Lower leg skin (tissue), 4 donors: Measurements from ENCODE around the gene AUTS2. TPM values are rescaled to one million over a fixed set of nuclear protein-coding genes. Genes with fewer than 3 reads are reported as not detected.

ENCODE experiments used
- DNase-seq, 2 donors: peaks; one replicate each; pipeline ENCODE4 v3.0.0-alpha.2; 2019; ENCODE audit warnings: low spot score in 2 of 2
- H3K4me3 ChIP-seq: fragments of 200-600 bp; sonication (generic); 2 replicates; pipeline ENCODE4 v1.5.1; 2017; ENCODE audit warnings: mild to moderate bottlenecking, low read depth; ENCODE audit not compliant: poor library complexity, severe bottlenecking
- POLR2A ChIP-seq, 2 donors: fragments of 450-650 bp; IDR thresholded peaks; one replicate each; pipeline ENCODE4 v1.6.1; 2016 to 2017; ENCODE audit warnings: antibody characterized with exemption in 2 of 2, mild to moderate bottlenecking in 1 of 2, moderate library complexity in 1 of 2
- WGBS, 2 donors: methylation state at CpG; one replicate each; pipeline ENCODE4 v1.1.5; 2018; 5-methylcytosine and 5-hydroxymethylcytosine counted together
- intact Hi-C: fragments of 100-400 bp; cut with DNase I; formaldehyde crosslinking; loops from one replicate; pipeline ENCODE4 v1.15.0; 2023; ENCODE audit warnings: low total_unique reads
- total RNA-seq, 4 donors: library from RNA; depleted of rRNA; stranded (reverse); fragments of >200 nt; gene quantifications; one replicate each; pipeline ENCODE4 v1.1.0, GENCODE V29; 2016
- TF ChIP-seq, protein P1 (sequence below), 3 donors: fragments of 450-650 bp; IDR thresholded peaks; one replicate each; pipeline ENCODE4 v1.5.1; 2016; ENCODE audit warnings: antibody characterized with exemption in 3 of 3, mild to moderate bottlenecking in 3 of 3, moderate library complexity in 2 of 3

Gene AUTS2
- total RNA-seq, 4 donors from 2014 or later = 30.8 to 41.9 (median 40.5) TPM

DNA sequence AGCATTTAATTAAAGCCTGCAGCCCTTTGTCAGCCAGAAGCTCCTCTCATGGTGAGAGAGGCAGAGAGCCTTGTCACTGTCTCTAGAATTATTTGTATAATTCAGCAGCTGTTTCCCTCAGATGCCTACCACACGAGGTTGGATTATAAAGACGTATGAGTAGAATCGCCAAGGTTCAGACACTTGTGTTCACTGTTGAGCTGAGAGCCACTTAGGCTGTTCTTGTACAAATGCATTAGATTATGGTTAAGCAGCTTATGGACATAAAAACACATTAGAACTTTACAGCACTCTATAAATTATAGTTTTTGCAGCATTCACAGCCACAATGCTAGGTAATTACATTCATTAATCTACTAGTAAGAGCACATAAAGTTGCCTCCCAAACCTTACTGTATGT, 282.6 kb downstream of the AUTS2 start:
- no peak for TF ChIP-seq POLR2A (IDR thresholded peaks at IDR 0.05)
- TF ChIP-seq, protein P1, sequence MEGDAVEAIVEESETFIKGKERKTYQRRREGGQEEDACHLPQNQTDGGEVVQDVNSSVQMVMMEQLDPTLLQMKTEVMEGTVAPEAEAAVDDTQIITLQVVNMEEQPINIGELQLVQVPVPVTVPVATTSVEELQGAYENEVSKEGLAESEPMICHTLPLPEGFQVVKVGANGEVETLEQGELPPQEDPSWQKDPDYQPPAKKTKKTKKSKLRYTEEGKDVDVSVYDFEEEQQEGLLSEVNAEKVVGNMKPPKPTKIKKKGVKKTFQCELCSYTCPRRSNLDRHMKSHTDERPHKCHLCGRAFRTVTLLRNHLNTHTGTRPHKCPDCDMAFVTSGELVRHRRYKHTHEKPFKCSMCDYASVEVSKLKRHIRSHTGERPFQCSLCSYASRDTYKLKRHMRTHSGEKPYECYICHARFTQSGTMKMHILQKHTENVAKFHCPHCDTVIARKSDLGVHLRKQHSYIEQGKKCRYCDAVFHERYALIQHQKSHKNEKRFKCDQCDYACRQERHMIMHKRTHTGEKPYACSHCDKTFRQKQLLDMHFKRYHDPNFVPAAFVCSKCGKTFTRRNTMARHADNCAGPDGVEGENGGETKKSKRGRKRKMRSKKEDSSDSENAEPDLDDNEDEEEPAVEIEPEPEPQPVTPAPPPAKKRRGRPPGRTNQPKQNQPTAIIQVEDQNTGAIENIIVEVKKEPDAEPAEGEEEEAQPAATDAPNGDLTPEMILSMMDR (IDR thresholded peaks at IDR 0.05) = no peak
- WGBS, 2 donors = 79 to 85% methylated on average over 3 of the region's 3 CpGs
- no peak overlapping the region for H3K4me3 ChIP-seq
- DNase-seq = no peak
- intact Hi-C loops = no loop called here

DNA sequence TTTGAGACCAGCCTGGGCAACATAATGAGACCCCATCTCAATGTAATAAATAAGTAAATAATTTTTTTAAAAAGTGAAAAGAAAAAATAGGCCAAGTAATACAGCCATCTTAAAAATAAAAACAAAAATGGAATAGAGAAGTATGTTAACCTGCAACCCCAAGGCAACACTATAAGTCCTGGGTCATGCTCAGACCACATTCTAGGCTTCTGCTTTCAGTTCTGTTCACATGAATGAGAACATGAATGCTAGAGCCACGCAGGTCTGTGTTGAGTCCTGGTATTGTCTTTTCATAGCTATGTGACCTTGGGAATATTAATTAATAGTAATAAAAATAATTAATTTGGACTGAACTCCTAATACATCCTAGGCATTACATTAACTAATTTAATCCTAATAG, 284.0 kb downstream of the AUTS2 start:
- no peak for DNase-seq
- intact Hi-C loops = no loop called here
- 85 to 96% methylated on average over 1 of the region's 1 CpG for WGBS, 2 donors
- TF ChIP-seq, protein P1 (IDR thresholded peaks at IDR 0.05) = no peak
- TF ChIP-seq POLR2A (IDR thresholded peaks at IDR 0.05) = no peak
- no peak overlapping the region for H3K4me3 ChIP-seq

DNA sequence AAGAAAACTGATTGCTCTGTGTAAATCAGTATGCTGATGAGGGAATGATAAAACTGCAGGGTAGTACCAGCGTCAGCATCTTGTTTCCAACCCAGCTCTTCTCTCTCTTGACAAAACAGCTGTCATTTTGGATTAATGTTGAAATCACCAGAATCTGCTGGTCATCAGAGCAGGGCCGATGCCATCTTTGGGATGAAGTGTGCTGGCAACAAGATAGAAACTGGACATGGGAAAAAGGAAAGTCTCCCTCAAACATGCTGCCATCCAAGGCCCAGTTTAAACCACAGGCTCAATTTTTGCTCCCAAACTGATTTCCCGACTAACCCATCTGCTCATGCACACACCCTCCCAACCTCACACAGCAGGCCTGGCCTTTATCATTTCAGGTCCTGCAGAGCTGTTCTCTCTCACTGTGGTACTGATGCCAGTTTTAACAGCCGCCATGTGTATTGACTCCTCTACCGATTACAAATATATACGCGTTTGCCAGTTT, 285.2 kb downstream of the AUTS2 start:
- DNase-seq = no peak
- no peak overlapping the region for H3K4me3 ChIP-seq
- WGBS, 2 donors = 94 to 96% methylated on average over 7 of the region's 7 CpGs
- intact Hi-C loops = no loop called here
- TF ChIP-seq, protein P1 (IDR thresholded peaks at IDR 0.05) = no peak
- no peak for TF ChIP-seq POLR2A (IDR thresholded peaks at IDR 0.05)

DNA sequence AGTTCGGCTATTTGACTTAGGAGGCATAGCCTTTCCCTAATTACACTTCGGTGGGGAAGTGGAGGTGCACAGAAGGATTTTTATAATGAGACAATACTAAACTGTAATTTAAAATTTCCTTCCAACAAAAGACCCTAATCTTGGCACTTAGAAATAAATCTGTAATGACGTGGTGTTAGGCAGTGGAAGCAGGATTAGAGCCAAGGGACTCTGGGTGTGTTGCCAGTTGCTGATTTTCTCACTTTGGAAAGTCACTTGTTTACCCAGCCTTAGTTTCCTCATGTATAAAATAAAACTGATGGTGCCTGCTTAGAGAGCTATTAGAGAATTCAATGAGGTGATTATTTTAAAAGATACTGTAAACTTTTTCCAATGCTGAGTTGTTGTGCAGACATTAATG, 287.2 kb downstream of the AUTS2 start:
- TF ChIP-seq, protein P1 (IDR thresholded peaks at IDR 0.05) = no peak
- TF ChIP-seq POLR2A (IDR thresholded peaks at IDR 0.05) = no peak
- H3K4me3 ChIP-seq = no peak overlapping the region
- 36 to 38% methylated on average over 3 of the region's 3 CpGs for WGBS, 2 donors
- intact Hi-C loops = no loop called here
- no peak for DNase-seq

DNA sequence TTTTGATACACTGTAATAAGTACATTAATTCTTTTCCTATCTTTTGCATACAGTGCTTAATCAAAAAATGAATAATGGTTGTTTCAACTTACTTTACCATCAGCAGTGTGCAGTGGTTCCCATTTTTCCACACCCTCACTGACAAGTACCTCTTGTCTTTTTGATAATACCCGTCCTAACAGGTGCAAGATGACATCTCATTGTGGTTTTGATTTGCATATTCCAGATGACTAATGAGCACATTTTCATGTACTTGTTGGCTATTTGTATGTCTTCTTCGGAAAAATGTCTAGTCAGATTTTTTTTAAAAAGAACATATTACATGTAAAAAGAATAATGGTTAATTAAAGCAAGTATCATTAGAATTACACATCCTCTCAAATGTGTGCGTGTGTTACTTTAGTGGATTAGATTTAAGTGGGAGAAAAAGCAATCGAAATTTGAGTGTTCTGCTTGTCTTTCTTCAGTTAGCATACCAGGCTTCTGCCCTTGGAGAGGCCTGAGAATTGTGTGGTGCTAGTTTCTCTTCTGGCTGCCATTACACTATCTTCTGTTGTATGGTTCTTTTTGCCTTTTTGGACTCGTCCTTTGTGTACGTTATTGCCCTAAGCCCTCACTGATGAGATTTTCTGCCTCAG, 291.2 kb downstream of the AUTS2 start:
- DNase-seq = no peak
- intact Hi-C loops = loop anchor here (1.0 kb wide), 1 partner anchor 18 kb away; no protein-coding TSS in a partner anchor
- H3K4me3 ChIP-seq = no peak overlapping the region
- WGBS, 2 donors = 68 to 74% methylated on average over 6 of the region's 6 CpGs
- TF ChIP-seq POLR2A (IDR thresholded peaks at IDR 0.05) = no peak
- TF ChIP-seq, protein P1 (IDR thresholded peaks at IDR 0.05) = no peak

DNA sequence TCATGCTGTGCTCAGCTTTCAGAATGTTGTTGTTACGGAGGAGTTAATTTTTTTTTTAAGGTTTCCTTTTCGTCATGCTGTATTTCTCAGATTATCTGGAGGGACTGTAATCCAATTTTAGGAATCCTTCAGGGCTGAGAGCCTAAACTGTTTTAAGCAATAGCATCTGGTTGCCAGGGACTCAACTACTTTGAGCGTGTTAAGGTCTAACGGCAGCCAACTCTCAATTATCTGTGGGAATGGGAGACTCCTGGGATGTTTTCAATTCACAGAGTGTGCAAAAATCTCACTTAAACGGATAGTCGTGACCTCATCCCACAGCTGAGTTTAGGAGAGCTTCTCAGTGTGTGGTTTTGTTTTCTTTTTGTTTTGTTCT, 291.7 kb downstream of the AUTS2 start:
- no peak overlapping the region for H3K4me3 ChIP-seq
- 58 to 71% methylated on average over 6 of the region's 6 CpGs for WGBS, 2 donors
- no peak for DNase-seq
- TF ChIP-seq, protein P1 (IDR thresholded peaks at IDR 0.05) = no peak
- TF ChIP-seq POLR2A (IDR thresholded peaks at IDR 0.05) = no peak
- intact Hi-C loops = loop anchor here (1.0 kb wide), 1 partner anchor 19 kb away; no protein-coding TSS in a partner anchor
